Stimulated activated CD4-positive, alpha-beta T cell treated with anti-CD3 and anti-CD28 coated beads, Interleukin-2, amount 100 ng/mL, for 48 hours (primary cell): ENCODE data around the gene AP3D1.

Experiments
- DNase-seq, 2 donors: peaks; one replicate each; pipeline ENCODE4 v3.0.0-alpha.2; 2020

AP3D1 gene

GRCh38 chr19:2126879-2127518, 24.4 kb downstream of the AP3D1 start:
- DNase-seq, result no peak

- no peak for DNase-seq
Observed at GRCh38 chr19:2123682-2124387, 27.5 kb downstream of the AP3D1 start.

- DNase-seq, result no peak
Observed at GRCh38 chr19:2122982-2123381, 28.4 kb downstream of the AP3D1 start.

GRCh38 chr19:2122251-2122650, 29.1 kb downstream of the AP3D1 start:
- no peak for DNase-seq

- DNase-seq, result no peak
Observed at GRCh38 chr19:2121416-2122051, 29.8 kb downstream of the AP3D1 start.

- no peak for DNase-seq
Observed at GRCh38 chr19:2120821-2121220, 30.5 kb downstream of the AP3D1 start.

GRCh38 chr19:2119921-2120785, 31.2 kb downstream of the AP3D1 start:
- no peak for DNase-seq

GRCh38 chr19:2118438-2118837, 32.9 kb downstream of the AP3D1 start:
- no peak for DNase-seq

- no peak for DNase-seq
Observed at GRCh38 chr19:2117215-2117960, 34.0 kb downstream of the AP3D1 start.

GRCh38 chr19:2116507-2116906, 34.9 kb downstream of the AP3D1 start:
- DNase-seq, result no peak

- DNase-seq, result no peak
Observed at GRCh38 chr19:2115911-2116426, 35.4 kb downstream of the AP3D1 start.

- DNase-seq, result no peak
Observed at GRCh38 chr19:2115324-2115723, 36.0 kb downstream of the AP3D1 start.

- no peak for DNase-seq
Observed at GRCh38 chr19:2114821-2115220, 36.5 kb downstream of the AP3D1 start.

- no peak for DNase-seq
Observed at GRCh38 chr19:2114218-2114617, 37.1 kb downstream of the AP3D1 start.

GRCh38 chr19:2113439-2114211, 37.7 kb downstream of the AP3D1 start:
- DNase-seq, result no peak

- no peak for DNase-seq
Observed at GRCh38 chr19:2112516-2113320, 38.6 kb downstream of the AP3D1 start.

GRCh38 chr19:2111886-2112285, 39.5 kb downstream of the AP3D1 start:
- DNase-seq, result no peak

- DNase-seq, result no peak
Observed at GRCh38 chr19:2111425-2111824, 39.9 kb downstream of the AP3D1 start.

- DNase-seq, result no peak
Observed at GRCh38 chr19:2110822-2111221, 40.5 kb downstream of the AP3D1 start.

GRCh38 chr19:2109046-2109864, 42.1 kb downstream of the AP3D1 start:
- no peak for DNase-seq
